Measurements from ENCODE around the gene PLK5.
A peak's percentile ranks its signal among the peaks of the same experiment; 100 is the strongest.
"Not testable (repeated sequence)": the region's sequence is repeated elsewhere in the genome, so short reads cannot be mapped to it uniquely, and the experiment has no call there.

PLK5 gene

GRCh38 chr19:1507763-1508506, 15.9 kb upstream of the PLK5 start:
- peak; percentile 75 to 86 (median 82) for DNase-seq (ENCODE audit: low read depth in 4 of 4, low spot score in 1 of 4)

- DNase-seq (ENCODE audit: low read depth in 4 of 4, low spot score in 1 of 4): no peak
Observed at GRCh38 chr19:1508507-1508856, 15.4 kb upstream of the PLK5 start.

DNA sequence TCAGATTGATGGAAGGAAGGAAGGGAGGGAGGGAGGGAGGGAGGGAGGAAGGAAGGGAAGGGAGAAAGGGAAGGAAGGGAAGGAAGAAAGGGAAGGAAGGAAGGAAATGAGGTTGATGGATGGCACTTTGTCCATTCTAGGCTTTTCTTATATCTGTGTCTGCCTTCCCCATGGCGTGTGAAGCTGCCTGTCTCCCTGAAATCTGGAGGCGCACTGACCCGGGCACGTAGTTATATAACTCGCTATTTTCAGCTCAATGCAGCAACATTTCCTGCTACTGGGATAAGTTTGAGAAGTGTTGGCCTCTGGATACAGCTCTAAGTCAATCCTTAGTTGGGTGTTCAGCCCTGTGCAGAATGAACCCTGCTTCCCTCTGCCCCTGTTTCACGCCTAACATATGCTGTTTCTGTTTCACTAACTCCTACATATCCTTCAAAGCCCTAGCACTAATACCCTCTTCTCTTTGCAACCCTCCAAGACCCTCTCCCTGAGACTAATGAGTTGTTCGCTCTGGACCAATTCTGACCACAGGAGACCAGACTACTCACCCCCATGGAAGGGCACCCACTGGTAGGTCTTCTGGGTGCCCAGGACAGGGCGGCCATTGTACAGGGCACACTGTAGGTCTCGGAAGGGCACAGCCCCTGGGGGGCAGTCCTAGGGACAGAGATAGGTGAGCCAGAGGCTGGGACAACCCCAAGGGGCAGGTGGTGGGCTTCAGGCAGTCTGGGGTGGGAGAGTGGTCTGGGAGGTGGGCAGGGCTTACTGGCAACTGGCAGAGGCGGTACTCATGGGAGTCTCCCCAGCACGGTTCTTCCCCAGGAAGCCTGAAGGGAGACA, 14.1 kb upstream of the PLK5 start:
- no peak for DNase-seq (ENCODE audit: low read depth in 4 of 4, low spot score in 1 of 4)

GRCh38 chr19:1510442-1510806, 13.5 kb upstream of the PLK5 start:
- no peak for DNase-seq (ENCODE audit: low read depth in 4 of 4, low spot score in 1 of 4)

- DNase-seq (ENCODE audit: low read depth in 4 of 4, low spot score in 1 of 4): no peak
Observed at GRCh38 chr19:1510807-1511206, 13.1 kb upstream of the PLK5 start.

GRCh38 chr19:1511318-1512317, 12.3 kb upstream of the PLK5 start:
- DNase-seq (ENCODE audit: low read depth in 4 of 4, low spot score in 1 of 4): no peak

DNA sequence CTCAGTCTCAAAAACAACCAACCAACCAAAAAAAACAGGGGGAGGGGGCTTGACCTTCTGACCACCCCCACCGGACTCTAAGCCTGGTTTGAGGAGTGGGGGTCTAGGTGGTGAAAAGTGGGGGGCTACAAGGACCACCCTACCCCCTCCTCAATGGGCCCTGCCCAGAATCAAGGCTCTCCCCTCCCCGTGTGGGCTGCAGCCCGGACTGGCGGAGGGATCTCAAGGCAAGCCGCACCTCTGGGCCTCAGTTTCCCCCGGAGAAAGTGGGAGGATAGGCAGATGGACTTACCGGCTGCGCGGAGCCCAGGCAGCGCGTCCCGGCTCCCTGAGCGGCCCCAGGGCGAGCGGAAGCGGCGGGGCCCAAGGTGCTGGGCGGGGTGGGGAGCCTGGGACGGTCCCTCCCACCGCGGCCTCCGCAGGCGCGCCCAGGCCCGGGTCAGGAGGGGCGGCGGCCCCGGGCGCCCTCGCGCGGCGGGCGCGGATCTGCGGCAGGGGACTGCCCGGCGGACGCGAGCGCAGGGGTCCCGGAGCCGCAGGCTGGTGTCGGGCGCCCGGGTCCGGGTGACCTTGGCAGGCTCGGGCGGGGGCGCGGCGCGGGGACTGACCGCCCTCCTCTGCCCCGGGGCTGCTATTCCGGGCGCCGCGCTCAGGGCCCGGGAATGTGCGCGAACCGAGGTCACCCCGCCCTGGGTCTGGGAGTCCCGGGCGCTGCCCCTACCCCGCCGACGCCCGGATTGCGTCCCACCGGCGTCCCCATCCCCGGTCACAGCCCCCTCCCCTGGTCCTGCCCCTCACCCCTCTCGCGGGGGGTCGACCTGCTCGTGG, 11.0 kb upstream of the PLK5 start, which contains the start of gene ADAMTSL5:
Gene ADAMTSL5, minus strand, starts transcription at position 349 of the 828 bp plus-strand sequence. CDS start 2,076 bp downstream, outside the sequence.
- DNase-seq (ENCODE audit: low read depth in 4 of 4, low spot score in 1 of 4): peak; percentile 35 to 70 (median 46)

DNA sequence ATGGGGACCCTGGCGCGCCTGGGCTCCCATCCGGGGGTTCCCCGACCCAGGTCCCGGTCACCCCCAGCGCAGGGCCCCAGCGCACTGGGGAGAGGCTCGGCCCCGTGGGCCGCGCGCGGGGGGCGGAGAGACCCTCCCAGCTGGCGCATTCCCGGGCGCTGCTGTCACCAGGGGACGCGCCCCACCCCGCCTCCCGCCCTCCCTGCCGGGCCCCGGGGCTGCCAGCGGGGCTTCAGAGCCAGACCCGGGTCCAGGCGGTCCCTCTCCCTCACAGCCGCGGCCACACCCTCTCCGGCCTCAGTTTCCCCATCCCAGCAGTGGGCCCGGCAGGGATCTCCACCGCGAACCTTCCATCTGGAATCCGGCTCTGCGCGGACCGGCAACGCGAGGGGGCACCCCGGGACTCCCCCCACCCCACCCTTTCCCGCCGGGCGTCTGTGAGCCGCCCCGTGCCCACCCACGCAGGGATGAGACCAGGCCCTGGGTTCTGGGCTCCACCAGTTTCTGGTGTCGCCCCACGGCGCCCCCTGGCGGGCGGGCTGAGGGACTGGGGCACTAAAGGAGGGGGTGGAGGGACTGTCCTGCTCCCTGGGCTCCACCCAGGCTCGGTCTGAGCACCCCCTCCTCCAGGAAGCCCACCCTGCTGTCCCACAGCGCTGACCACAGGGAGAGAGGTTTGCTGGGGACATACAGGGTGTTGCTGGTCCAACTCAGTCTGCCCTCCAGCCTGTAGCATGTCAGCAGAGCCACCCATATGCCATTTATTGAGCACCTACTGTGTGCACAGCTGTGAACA, 10.2 kb upstream of the PLK5 start:
- DNase-seq (ENCODE audit: low read depth in 4 of 4, low spot score in 1 of 4): peak; percentile 36 to 60 (median 51)

GRCh38 chr19:1514295-1514661, 9.6 kb upstream of the PLK5 start:
- DNase-seq (ENCODE audit: low read depth in 4 of 4, low spot score in 1 of 4): no peak

- DNase-seq (ENCODE audit: low read depth in 4 of 4, low spot score in 1 of 4): no peak
Observed at GRCh38 chr19:1514986-1515721, 8.7 kb upstream of the PLK5 start.

GRCh38 chr19:1516395-1516753, 7.5 kb upstream of the PLK5 start:
- DNase-seq (ENCODE audit: low read depth in 4 of 4, low spot score in 1 of 4): no peak

- no peak for DNase-seq (ENCODE audit: low read depth in 4 of 4, low spot score in 1 of 4)
Observed at GRCh38 chr19:1518471-1518870, 5.4 kb upstream of the PLK5 start.

- not testable (repeated sequence) for DNase-seq (ENCODE audit: low read depth in 4 of 4, low spot score in 1 of 4)
Observed at GRCh38 chr19:1519802-1520201, 4.1 kb upstream of the PLK5 start.

- no peak for DNase-seq (ENCODE audit: low read depth in 4 of 4, low spot score in 1 of 4)
Observed at GRCh38 chr19:1520203-1520780, 3.6 kb upstream of the PLK5 start.

- no peak for DNase-seq (ENCODE audit: low read depth in 4 of 4, low spot score in 1 of 4)
Observed at GRCh38 chr19:1521636-1522035, 2.2 kb upstream of the PLK5 start.

DNA sequence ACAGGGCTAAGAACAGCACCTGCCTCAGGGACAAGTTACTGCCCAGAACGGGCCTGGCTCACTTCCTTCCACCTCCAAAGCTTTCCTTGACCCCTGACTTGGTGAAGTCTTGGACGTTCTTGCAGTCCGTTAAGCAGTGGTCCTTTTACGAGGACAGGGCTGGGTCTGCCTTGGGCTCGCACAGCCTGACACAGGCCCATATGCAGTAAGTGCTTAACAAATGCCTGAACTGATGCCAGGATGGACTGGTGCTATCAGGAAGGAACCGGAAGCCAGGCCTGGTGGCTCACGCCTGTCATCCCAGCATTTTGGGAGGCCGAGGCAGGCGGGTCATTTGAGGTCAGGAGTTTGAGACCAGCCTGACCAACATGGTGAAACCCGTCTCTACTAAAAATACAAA, 1.8 kb upstream of the PLK5 start:
- no peak for DNase-seq (ENCODE audit: low read depth in 4 of 4, low spot score in 1 of 4)

DNA sequence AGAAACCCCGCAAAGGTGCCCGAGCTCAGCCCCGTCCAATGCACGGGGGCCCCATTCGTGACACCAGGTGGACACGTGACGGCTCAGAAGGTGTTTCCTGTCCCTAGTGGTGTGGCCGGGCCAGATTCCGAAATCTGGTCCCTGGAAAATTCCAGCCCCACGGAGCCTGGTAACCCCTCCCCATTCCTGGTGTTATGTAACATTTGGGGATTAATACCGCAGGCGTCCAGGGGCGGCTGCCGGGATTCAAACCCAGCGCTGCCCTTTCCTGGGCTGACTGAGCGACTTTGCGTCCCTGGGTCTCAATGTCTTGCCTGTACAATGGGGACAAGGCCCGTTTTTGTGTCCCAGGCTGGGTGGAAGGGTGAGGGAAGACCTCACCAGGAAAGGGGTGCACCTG, 1.0 kb upstream of the PLK5 start:
- DNase-seq (ENCODE audit: low read depth in 4 of 4, low spot score in 1 of 4): no peak

DNA sequence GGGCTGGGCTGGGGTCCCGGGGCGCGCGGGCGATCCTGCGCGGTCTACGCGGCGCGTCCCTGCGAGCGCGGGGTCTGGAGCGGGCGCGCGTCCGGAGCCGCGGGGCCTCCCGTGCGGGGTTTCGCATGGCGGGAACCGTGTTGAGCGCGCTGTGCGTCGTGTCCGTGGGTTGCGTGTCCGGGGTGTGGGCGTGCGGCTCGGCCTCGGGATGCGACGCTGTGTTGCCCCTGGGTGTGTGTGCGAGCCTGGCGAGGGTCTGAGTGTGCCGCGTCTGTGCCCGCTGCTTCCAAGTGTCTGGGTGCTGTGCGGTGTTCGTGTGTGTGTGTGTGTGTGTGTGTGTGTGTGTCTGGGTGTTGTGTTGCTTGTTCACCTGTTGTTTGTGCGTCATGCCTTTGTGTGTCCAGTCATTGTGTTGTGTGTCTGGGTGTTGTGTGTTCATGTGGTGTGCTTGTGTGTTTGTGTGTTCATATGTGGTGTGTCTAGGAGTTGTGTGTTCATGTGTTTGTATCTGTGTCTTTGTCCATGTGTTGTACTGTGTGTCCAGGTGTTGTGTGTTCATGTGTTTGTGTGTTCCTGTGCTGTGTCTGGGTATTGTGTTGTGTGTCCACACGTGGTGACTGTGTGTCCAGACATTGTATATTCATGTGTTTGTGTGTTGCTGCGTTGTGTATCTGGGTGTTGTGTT, 552 bp downstream of the PLK5 start:
- no peak for DNase-seq (ENCODE audit: low read depth in 4 of 4, low spot score in 1 of 4)
